Loucy (cell line): Measurements from ENCODE around the gene SSTR1.

ENCODE experiments used
- CTCF ChIP-seq: fragments of 200-600 bp; sonication (generic); conservative IDR thresholded peaks from 2 replicates; pipeline ENCODE4 v1.5.1; 2014; ENCODE audit warnings: mild to moderate bottlenecking, antibody characterized with exemption, low read length
- EZH2phosphoT487 ChIP-seq: fragments of 200-600 bp; IDR thresholded peaks from 2 replicates; pipeline ENCODE4 v1.6.1; 2018; ENCODE audit warnings: antibody characterized with exemption, mild to moderate bottlenecking, moderate library complexity, borderline replicate concordance

- TF ChIP-seq EZH2phosphoT487 (no peak), CTCF (no peak)
Observed at GRCh38 chr14:38257507-38257906, 49.8 kb downstream of the SSTR1 start.
